Small intestine (tissue), 7 donors: ENCODE measurements around the gene OPHN1. TPM values are rescaled to one million over a fixed set of nuclear protein-coding genes. Genes with fewer than 3 reads are reported as not detected.

ENCODE experiments used
- DNase-seq, 2 donors: peaks; one replicate each; pipeline versions ENCODE4 v3.0.0 to v3.0.0-alpha.2; 2013
- FAIRE-seq: peaks from 2 replicates; lab custom pipeline; 2012; peaks lifted over from hg19 to GRCh38; lab: Jason Lieb, UNC
- H3K27ac ChIP-seq, 3 donors: one replicate each; pipeline ENCODE4 v1.5.1; 2013; ENCODE audit warnings: low read length in 2 of 3, mild to moderate bottlenecking in 2 of 3, control low read depth in 1 of 3, inconsistent platforms in 1 of 3, low read depth in 1 of 3, moderate library complexity in 1 of 3
- H3K27me3 ChIP-seq, 3 donors: one replicate each; pipeline ENCODE4 v1.6.1; 2013; ENCODE audit warnings: low read length in 3 of 3, inconsistent platforms in 1 of 3; ENCODE audit not compliant: control insufficient read depth in 3 of 3, insufficient read depth in 3 of 3
- H3K36me3 ChIP-seq, 3 donors: one replicate each; pipeline ENCODE4 v1.6.1; 2013; ENCODE audit warnings: low read length in 3 of 3, inconsistent platforms in 1 of 3, low read depth in 1 of 3, mild to moderate bottlenecking in 1 of 3, moderate library complexity in 1 of 3; ENCODE audit not compliant: control insufficient read depth in 3 of 3, insufficient read depth in 2 of 3
- H3K4me1 ChIP-seq, 3 donors: one replicate each; pipeline ENCODE4 v1.6.1; 2013; ENCODE audit warnings: low read length in 2 of 3, inconsistent platforms in 1 of 3, low read depth in 1 of 3, mild to moderate bottlenecking in 1 of 3, moderate library complexity in 1 of 3; ENCODE audit not compliant: control insufficient read depth in 3 of 3, insufficient read depth in 2 of 3
- H3K4me3 ChIP-seq, 3 donors: one replicate each; pipeline ENCODE4 v1.5.1; 2013; ENCODE audit warnings: low read length in 3 of 3, control low read depth in 1 of 3, inconsistent platforms in 1 of 3, low read depth in 1 of 3, mild to moderate bottlenecking in 1 of 3, moderate library complexity in 1 of 3
- H3K9me3 ChIP-seq, 2 donors: one replicate each; pipeline ENCODE4 v1.6.1; 2013; ENCODE audit warnings: low read depth in 1 of 2, low read length in 1 of 2; ENCODE audit not compliant: control insufficient read depth in 2 of 2, insufficient read depth in 1 of 2
- WGBS, 3 donors: extraction: QIAGEN DNeasy Blood & Tissue Kit; methylation state at CpG; one replicate each; pipeline ENCODE4 v1.1.7; 2013; 5-methylcytosine and 5-hydroxymethylcytosine counted together
- polyA plus RNA-seq, 4 donors: library from polyadenylated mRNA; stranded (reverse) in 3 of 4; unstranded in 1 of 4; fragments of 200-250 nt in 3 of 4; fragments of 120-200 nt in 1 of 4; gene quantifications; one replicate each; pipeline versions ENCODE4 v1.2.1 to v1.2.3, GENCODE V29; 2013
- donor health status: healthy with polysubstance abuse.
- donor health status: control.
- donor health status: control.
- donor health status: Bipolar disorder and iron deficiency.
- donor health status: healthy.

Gene OPHN1
- polyA plus RNA-seq, 4 donors, result 0.89 to 6.3 (median 3.0) TPM

GRCh38 chrX:68045008-68045577, 388.2 kb downstream of the OPHN1 start:
- 86 to 95% (median 87%) methylated on average over 2 of the region's 2 CpGs for WGBS, 3 donors
- Histone ChIP-seq H3K27ac (no peak overlapping the region), H3K9me3 (no peaks in the 10 kb centered on the region), H3K4me3 (no peak overlapping the region), H3K36me3 (peaks cover 0 to 3% (median 0%) of the 10 kb centered on the region in 3 donors), H3K4me1 (no peaks in the 10 kb centered on the region), H3K27me3 (no peaks in the 10 kb centered on the region)
- FAIRE-seq (no peak), DNase-seq (no peak)

DNA sequence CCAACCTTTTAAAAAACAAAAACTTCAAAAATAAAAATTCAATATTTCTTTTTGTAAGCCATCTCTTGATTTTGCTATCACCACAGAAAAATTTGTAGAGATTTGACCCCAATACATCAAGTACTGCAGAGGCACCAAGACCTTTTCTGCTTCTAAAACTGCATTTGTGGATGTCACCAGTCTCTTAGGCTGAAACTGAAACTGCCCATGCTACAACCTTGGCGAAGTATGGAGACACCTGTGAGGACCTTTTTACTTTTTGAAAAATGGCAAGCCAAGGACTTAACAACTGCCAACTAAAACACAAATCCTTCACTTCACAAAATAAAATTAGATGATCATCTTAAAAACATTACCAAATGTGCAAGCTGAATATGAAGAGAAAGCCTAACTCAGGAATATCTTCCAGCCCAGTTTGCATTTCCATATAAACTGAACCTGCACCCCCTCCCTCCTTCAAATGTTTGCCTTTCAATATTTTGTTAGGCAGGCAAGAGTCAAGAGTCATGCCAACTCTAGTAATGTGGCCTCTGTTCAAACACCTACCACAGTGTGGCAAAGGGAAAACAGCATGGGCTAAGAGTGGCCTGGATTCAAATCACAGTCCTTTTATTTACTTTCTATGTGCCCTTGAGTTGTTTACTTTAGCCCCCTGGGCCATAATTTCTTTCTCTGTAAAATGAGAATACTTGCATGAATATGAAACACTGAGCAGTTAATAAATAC, 389.4 kb downstream of the OPHN1 start:
- Histone ChIP-seq H3K4me1 (no peaks in the 10 kb centered on the region), H3K36me3 (peaks cover 0 to 3% (median 0%) of the 10 kb centered on the region in 3 donors), H3K4me3 (no peak overlapping the region), H3K27ac (no peak overlapping the region), H3K27me3 (no peaks in the 10 kb centered on the region), H3K9me3 (no peaks in the 10 kb centered on the region)
- no peak for FAIRE-seq
- WGBS, 3 donors, result 61 to 86% (median 85%) methylated on average over 1 of the region's 1 CpG
- DNase-seq, result no peak

DNA sequence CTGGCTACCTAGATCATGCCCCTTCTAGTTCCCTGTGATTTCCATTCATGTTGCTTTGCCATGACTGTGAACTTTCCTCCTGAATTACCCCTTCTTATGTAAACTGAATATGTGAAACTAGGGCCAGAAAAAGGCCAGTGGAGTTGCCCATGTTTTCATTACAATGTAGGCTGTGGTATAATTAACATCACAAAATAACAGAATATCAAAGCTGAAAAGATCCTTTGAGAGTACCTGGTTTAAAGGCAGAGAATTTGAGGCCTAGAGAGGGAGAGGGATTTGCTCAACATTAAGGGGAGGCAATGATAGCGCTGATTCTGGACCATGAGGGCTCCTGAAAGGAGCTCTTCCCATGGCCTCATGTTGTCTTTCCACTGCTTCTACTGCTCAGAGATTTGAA, 392.2 kb downstream of the OPHN1 start:
- H3K27ac ChIP-seq, result no peak overlapping the region
- DNase-seq, result no peak
- no peak for FAIRE-seq
- 47 to 90% (median 86%) methylated on average over 1 of the region's 1 CpG for WGBS, 3 donors
- H3K36me3 ChIP-seq, result no peaks in the 10 kb centered on the region
- no peaks in the 10 kb centered on the region for H3K4me1 ChIP-seq
- no peaks in the 10 kb centered on the region for H3K9me3 ChIP-seq
- no peaks in the 10 kb centered on the region for H3K27me3 ChIP-seq
- no peak overlapping the region for H3K4me3 ChIP-seq

- FAIRE-seq (no peak), DNase-seq (peak in 1 of 2 donors; percentile 1)
- no peaks in the 10 kb centered on the region for H3K36me3 ChIP-seq
- WGBS, 3 donors, result 63 to 72% (median 71%) methylated on average over 9 of the region's 9 CpGs
- no peak overlapping the region for H3K4me3 ChIP-seq
- H3K4me1 ChIP-seq, result no peaks in the 10 kb centered on the region
- no peak overlapping the region for H3K27ac ChIP-seq
- H3K27me3 ChIP-seq, result no peaks in the 10 kb centered on the region
- no peaks in the 10 kb centered on the region for H3K9me3 ChIP-seq
These were observed 414.8 kb downstream of the OPHN1 start for GRCh38 chrX:68018248-68019203.

- Histone ChIP-seq H3K9me3 (no peaks in the 10 kb centered on the region), H3K4me1 (no peaks in the 10 kb centered on the region), H3K27ac (no peak overlapping the region), H3K27me3 (no peaks in the 10 kb centered on the region), H3K36me3 (no peaks in the 10 kb centered on the region), H3K4me3 (no peak overlapping the region)
- FAIRE-seq (no peak), DNase-seq (no peak)
These were observed 434.8 kb downstream of the OPHN1 start for GRCh38 chrX:67998540-67998939.

Other genes with a start within 250 kb of the OPHN1 start
- 10 to 100 TPM in 2 of 4 donors, 1 to 10 TPM in 2; 6.2 to 31.5 (median 8.8) TPM for gene YIPF6, start 65.6 kb upstream of the OPHN1 start, polyA plus RNA-seq
- 1 to 10 TPM in 2 of 4 donors, under 1 TPM in 2; 0.67 to 5.6 (median 1.5) TPM for gene STARD8, start 214.2 kb upstream of the OPHN1 start, polyA plus RNA-seq